DND-41 (cell line): ENCODE measurements around the gene TTLL9.

Experiments used
- ATAC-seq: fragments of 200-7000 bp; cut with Tn5 transposase; 3 replicates; pipeline ENCODE4 v1.9.1; 2021; ENCODE audit warnings: low read depth; ENCODE audit not compliant: insufficient read depth
- DNase-seq: peaks from one replicate; pipeline ENCODE4 v3.0.0-alpha.2; 2020
- H2AFZ ChIP-seq: 2 replicates; pipeline ENCODE4 v1.6.0; 2012; ENCODE audit warnings: low read depth, low read length
- H3K27ac ChIP-seq: 2 replicates; pipeline ENCODE4 v1.5.1; 2012; ENCODE audit warnings: low read length, inconsistent platforms
- H3K27me3 ChIP-seq: fragments of 200-600 bp; sonication (generic); 2 replicates; pipeline ENCODE4 v1.6.0; 2012; ENCODE audit warnings: low read length, mild to moderate bottlenecking, inconsistent platforms; ENCODE audit not compliant: insufficient read depth, poor library complexity
- H3K36me3 ChIP-seq: 2 replicates; pipeline ENCODE4 v1.5.1; 2012; ENCODE audit warnings: low read length, inconsistent platforms; ENCODE audit not compliant: insufficient read depth
- H3K4me1 ChIP-seq: 2 replicates; pipeline ENCODE4 v1.5.1; 2012; ENCODE audit warnings: mild to moderate bottlenecking, low read length; ENCODE audit not compliant: insufficient read depth
- H3K4me2 ChIP-seq: 2 replicates; pipeline ENCODE4 v1.6.0; 2012; ENCODE audit warnings: mild to moderate bottlenecking, moderate library complexity, low read length, inconsistent platforms; ENCODE audit not compliant: insufficient read depth
- H3K4me3 ChIP-seq, 2 experiments: fragments of 200-600 bp in 1 of 2; shearing (Covaris generic) in 1 of 2; 2 replicates each; pipeline ENCODE4 v1.5.1; 2012 to 2016; ENCODE audit warnings: inconsistent platforms in 2 of 2, low read length in 2 of 2, mild to moderate bottlenecking in 2 of 2, low read depth in 1 of 2, moderate library complexity in 1 of 2
- H3K79me2 ChIP-seq: 2 replicates; pipeline ENCODE4 v1.6.0; 2012; ENCODE audit warnings: low read length, inconsistent platforms; ENCODE audit not compliant: insufficient read depth
- H3K9ac ChIP-seq: 2 replicates; pipeline ENCODE4 v1.6.0; 2012; ENCODE audit warnings: low read depth, mild to moderate bottlenecking, inconsistent platforms, low read length, moderate library complexity
- H3K9me3 ChIP-seq: 2 replicates; pipeline ENCODE4 v1.5.1; 2012; ENCODE audit warnings: low read length, moderate library complexity, mild to moderate bottlenecking, inconsistent platforms; ENCODE audit not compliant: insufficient read depth, severe bottlenecking
- H4K20me1 ChIP-seq: 2 replicates; pipeline ENCODE4 v1.6.0; 2012; ENCODE audit warnings: low read length; ENCODE audit not compliant: insufficient read depth
- CTCF ChIP-seq: IDR thresholded peaks from 2 replicates; pipeline ENCODE4 v1.5.1; 2012; ENCODE audit warnings: borderline replicate concordance, low read length, moderate library complexity, mild to moderate bottlenecking; ENCODE audit not compliant: poor library complexity, severe bottlenecking; ENCODE audit errors: extremely low read depth
- EZH2 ChIP-seq: IDR thresholded peaks from 3 replicates; pipeline ENCODE4 v1.6.1; 2012; ENCODE audit warnings: borderline replicate concordance, low read depth, mild to moderate bottlenecking, moderate library complexity, low read length, inconsistent platforms; ENCODE audit not compliant: severe bottlenecking

Gene TTLL9

DNA sequence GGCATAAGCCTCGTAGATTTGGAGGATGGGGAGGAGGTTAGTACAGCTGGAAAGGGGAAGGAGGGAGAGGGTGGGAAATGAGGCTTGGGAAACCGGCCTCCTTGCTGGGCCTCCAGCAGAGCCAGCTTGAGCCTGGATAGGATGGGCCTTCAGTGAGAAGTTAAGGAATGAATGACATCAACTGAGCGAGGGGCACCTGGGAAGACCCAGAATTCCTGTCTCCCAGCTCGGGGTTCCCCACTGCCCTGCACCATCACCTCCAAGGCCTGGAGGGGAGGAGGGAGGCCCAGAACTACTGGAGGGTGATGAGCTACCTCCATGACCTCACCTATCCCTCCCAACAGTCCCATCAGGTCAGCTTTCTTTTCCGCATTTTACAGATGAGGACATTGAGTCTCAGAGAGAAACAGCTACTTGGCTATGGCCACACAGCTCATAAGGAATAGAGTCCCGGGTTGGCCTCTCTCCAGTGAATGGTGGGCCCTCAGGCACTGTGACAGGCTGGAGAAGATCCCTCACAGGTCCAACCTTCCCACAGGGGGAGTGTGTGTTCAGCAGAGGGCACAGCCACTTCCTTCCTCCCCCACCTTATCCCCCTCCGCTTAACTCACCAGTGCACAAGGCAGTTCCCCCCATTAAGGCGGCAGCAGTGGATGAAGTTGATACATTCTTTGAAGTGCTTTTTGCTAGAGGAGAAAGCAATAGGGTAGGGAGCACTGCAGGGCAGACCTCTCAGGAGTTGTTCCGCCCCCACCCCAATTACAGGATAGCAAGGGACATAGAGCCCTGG lies 6.9 kb upstream of the TTLL9 start:
- Histone ChIP-seq H4K20me1 (no peaks in the 10 kb centered on the region), H3K9ac (no peak overlapping the region), H3K36me3 (no peaks in the 10 kb centered on the region), H3K4me2 (no peak overlapping the region), H3K4me3 (no peak overlapping the region), H2AFZ (no peak overlapping the region), H3K79me2 (no peaks in the 10 kb centered on the region), H3K27ac (no peak overlapping the region), H3K4me1 (peaks cover 20% of the 10 kb centered on the region), H3K27me3 (peaks cover 25% of the 10 kb centered on the region), H3K9me3 (no peaks in the 10 kb centered on the region)
- no peak for ATAC-seq
- no peak for TF ChIP-seq CTCF
- TF ChIP-seq EZH2 = no peak
- no peak for DNase-seq

DNA sequence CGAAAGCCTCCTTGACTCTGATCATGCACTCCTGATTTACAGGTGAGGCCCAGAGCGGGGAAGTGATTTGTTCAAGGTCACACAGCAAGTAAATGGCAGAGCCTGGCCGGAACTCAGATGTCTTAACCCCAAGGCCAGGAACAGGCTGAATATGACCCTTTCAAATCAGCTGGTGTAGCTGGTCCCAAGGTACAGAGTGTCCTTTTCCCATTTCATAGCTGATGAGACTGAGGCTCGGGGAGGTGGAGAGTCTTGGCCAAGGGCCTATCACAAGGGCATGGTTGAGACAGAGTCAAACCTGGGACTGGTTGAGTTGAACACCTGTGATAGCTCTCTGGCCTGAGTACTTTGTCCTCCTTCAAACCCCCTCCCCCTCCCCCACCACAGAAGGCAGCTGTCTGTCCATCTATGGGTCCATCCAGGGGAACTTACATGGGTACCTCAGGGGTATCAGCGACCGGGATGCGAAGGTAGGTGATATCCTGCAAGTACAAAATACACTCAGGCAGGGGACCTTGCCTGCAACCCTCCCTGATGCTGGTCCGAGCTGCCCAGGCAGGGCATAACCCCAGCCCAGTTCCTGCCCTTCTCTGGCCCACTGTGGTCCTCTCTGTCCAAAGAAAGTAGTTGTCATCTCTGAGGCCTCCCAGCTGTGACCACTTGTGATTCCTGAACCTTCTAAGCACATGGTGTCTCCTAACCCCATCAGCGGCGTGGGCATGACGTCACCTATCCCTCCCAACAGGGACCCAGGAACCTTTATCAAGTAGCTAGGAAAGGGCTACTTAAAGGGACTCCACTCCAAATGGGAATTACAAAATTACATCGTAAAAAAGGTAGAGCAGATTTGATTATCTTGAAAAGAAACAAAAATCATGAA lies 5.7 kb upstream of the TTLL9 start:
- peaks cover 20% of the 10 kb centered on the region for H3K4me1 ChIP-seq
- no peaks in the 10 kb centered on the region for H4K20me1 ChIP-seq
- no peaks in the 10 kb centered on the region for H3K9me3 ChIP-seq
- H2AFZ ChIP-seq = no peak overlapping the region
- DNase-seq (no peak), ATAC-seq (no peak)
- H3K4me2 ChIP-seq = no peak overlapping the region
- H3K27ac ChIP-seq = no peak overlapping the region
- no peaks in the 10 kb centered on the region for H3K79me2 ChIP-seq
- TF ChIP-seq EZH2 (no peak), CTCF (no peak)
- H3K4me3 ChIP-seq = no peak overlapping the region
- H3K9ac ChIP-seq = no peak overlapping the region
- peaks cover 17% of the 10 kb centered on the region for H3K27me3 ChIP-seq
- no peaks in the 10 kb centered on the region for H3K36me3 ChIP-seq

- H3K4me2 ChIP-seq = no peak overlapping the region
- no peak for DNase-seq
- H3K36me3 ChIP-seq = no peaks in the 10 kb centered on the region
- H3K79me2 ChIP-seq = no peaks in the 10 kb centered on the region
- H3K9ac ChIP-seq = no peak overlapping the region
- no peak overlapping the region for H3K4me3 ChIP-seq
- peaks cover 2% of the 10 kb centered on the region for H3K27me3 ChIP-seq
- no peak overlapping the region for H3K27ac ChIP-seq
- ATAC-seq = no peak
- TF ChIP-seq EZH2 = no peak
- no peak for TF ChIP-seq CTCF
- no peaks in the 10 kb centered on the region for H4K20me1 ChIP-seq
- no peaks in the 10 kb centered on the region for H3K9me3 ChIP-seq
- H3K4me1 ChIP-seq = peaks cover 6% of the 10 kb centered on the region; the same call in 1 of the 2 replicates
- H2AFZ ChIP-seq = no peak overlapping the region
Measured at GRCh38 chr20:31866221-31866620, 4.2 kb upstream of the TTLL9 start.
